ENCODE results near the gene RBM44.
"Not testable (repeated sequence)": the region's sequence is repeated elsewhere in the genome, so short reads cannot be mapped to it uniquely, and the experiment has no call there.

RBM44 gene

GRCh38 chr2:237818066-237818473 lies 19.5 kb downstream of the RBM44 start:
- H3K36me3 ChIP-seq (ENCODE audit: insufficient read depth, low read length): no peaks in the 10 kb centered on the region
- H3K79me2 ChIP-seq (ENCODE audit: control insufficient read depth, insufficient read depth, low read length, unreplicated experiment): no peaks in the 10 kb centered on the region
- H3K27ac ChIP-seq (ENCODE audit: low read depth, low read length): no peak overlapping the region; the same call in 1 of the 2 replicates
- H2AFZ ChIP-seq (ENCODE audit: low read length, unreplicated experiment): no peak overlapping the region
- 0 out of 2 replicates have a peak overlapping the region, but pooled peaks have one; percentile 3 for H3K4me3 ChIP-seq (ENCODE audit: low read depth, low read length)
- peaks cover 5% of the 10 kb centered on the region for H3K27me3 ChIP-seq (ENCODE audit: insufficient read depth, low read length)
- H3K4me1 ChIP-seq (ENCODE audit: control insufficient read depth, insufficient read depth, low read length, unreplicated experiment): peaks cover 10% of the 10 kb centered on the region

DNA sequence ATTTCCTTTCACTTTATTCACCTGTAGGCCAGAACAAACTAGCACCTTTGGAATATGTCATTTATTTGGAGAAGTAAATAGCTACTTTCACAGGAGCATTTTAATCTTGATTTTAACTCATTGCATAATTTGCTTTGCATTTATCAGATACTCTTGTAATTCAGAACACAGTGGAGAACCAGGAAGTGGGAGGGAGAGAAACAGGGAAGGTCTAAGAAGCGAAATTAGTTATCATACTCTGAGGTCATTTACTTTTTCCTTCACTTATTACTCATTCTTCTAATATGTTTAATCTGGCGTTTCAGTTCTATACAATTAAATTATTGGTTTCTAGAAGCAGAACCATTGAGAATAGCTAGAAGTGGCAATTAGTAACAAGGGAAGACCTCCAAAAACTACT lies 20.7 kb downstream of the RBM44 start:
- no peak overlapping the region for H3K4me3 ChIP-seq (ENCODE audit: low read depth, low read length)
- no peak overlapping the region for H3K27ac ChIP-seq (ENCODE audit: low read depth, low read length)
- peaks cover 10% of the 10 kb centered on the region for H3K4me1 ChIP-seq (ENCODE audit: control insufficient read depth, insufficient read depth, low read length, unreplicated experiment)
- no peaks in the 10 kb centered on the region for H3K27me3 ChIP-seq (ENCODE audit: insufficient read depth, low read length)
- H3K36me3 ChIP-seq (ENCODE audit: insufficient read depth, low read length): no peaks in the 10 kb centered on the region
- H3K79me2 ChIP-seq (ENCODE audit: control insufficient read depth, insufficient read depth, low read length, unreplicated experiment): no peaks in the 10 kb centered on the region
- no peak overlapping the region for H2AFZ ChIP-seq (ENCODE audit: low read length, unreplicated experiment)

DNA sequence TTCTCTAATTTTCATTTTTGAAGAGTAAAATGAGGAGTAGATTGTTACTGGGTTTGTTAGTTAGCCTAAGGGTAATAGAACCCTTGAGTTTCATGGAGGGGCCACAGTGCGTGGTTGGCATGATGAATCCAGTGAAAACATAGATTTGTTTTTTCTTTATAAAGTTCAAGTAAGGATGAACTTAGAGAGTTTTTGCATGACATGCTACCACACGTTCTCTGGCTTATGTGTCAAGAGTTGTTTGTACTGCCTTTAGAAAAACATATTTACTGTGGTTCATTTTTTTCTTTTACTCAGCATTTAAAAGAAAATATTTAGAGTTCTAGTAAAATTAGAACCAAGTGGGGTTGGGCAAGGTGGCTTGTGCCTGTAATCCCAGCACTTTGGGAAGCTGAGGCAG lies 21.8 kb downstream of the RBM44 start:
- H3K4me3 ChIP-seq (ENCODE audit: low read depth, low read length): no peak overlapping the region
- peaks cover 10% of the 10 kb centered on the region for H3K4me1 ChIP-seq (ENCODE audit: control insufficient read depth, insufficient read depth, low read length, unreplicated experiment)
- H3K36me3 ChIP-seq (ENCODE audit: insufficient read depth, low read length): no peaks in the 10 kb centered on the region
- no peaks in the 10 kb centered on the region for H3K79me2 ChIP-seq (ENCODE audit: control insufficient read depth, insufficient read depth, low read length, unreplicated experiment)
- no peak overlapping the region for H2AFZ ChIP-seq (ENCODE audit: low read length, unreplicated experiment)
- no peak overlapping the region for H3K27ac ChIP-seq (ENCODE audit: low read depth, low read length)
- H3K27me3 ChIP-seq (ENCODE audit: insufficient read depth, low read length): no peaks in the 10 kb centered on the region

DNA sequence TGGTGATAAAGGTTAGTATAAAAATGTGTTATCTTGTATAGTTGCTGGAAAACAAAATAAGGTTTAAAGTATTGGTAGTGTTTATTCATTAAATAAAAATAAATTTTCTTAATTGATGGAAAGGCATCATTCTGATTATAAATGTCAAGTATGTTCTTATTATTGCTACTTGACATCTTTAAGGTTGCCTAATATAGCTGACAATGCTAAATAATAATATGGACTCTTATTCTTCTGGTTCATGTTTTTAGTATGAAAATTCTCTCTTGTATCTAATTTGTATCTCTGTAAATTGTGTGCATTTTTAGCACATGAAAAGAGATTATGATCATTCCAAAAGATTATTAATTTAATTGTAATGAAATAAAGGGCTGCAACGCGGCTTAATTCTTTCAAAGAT lies 25.0 kb downstream of the RBM44 start:
- no peaks in the 10 kb centered on the region for H3K27me3 ChIP-seq (ENCODE audit: insufficient read depth, low read length)
- no peaks in the 10 kb centered on the region for H3K79me2 ChIP-seq (ENCODE audit: control insufficient read depth, insufficient read depth, low read length, unreplicated experiment)
- H3K27ac ChIP-seq (ENCODE audit: low read depth, low read length): no peak overlapping the region
- H2AFZ ChIP-seq (ENCODE audit: low read length, unreplicated experiment): no peak overlapping the region
- H3K4me1 ChIP-seq (ENCODE audit: control insufficient read depth, insufficient read depth, low read length, unreplicated experiment): no peaks in the 10 kb centered on the region
- no peaks in the 10 kb centered on the region for H3K36me3 ChIP-seq (ENCODE audit: insufficient read depth, low read length)
- H3K4me3 ChIP-seq (ENCODE audit: low read depth, low read length): no peak overlapping the region

GRCh38 chr2:237824085-237824484 lies 25.5 kb downstream of the RBM44 start:
- Histone ChIP-seq H3K27ac (ENCODE audit: low read depth, low read length) (no peak overlapping the region), H3K4me1 (ENCODE audit: control insufficient read depth, insufficient read depth, low read length, unreplicated experiment) (no peaks in the 10 kb centered on the region), H2AFZ (ENCODE audit: low read length, unreplicated experiment) (no peak overlapping the region), H3K4me3 (ENCODE audit: low read depth, low read length) (no peak overlapping the region), H3K36me3 (ENCODE audit: insufficient read depth, low read length) (no peaks in the 10 kb centered on the region), H3K79me2 (ENCODE audit: control insufficient read depth, insufficient read depth, low read length, unreplicated experiment) (no peaks in the 10 kb centered on the region), H3K27me3 (ENCODE audit: insufficient read depth, low read length) (no peaks in the 10 kb centered on the region)

GRCh38 chr2:237827421-237827987 lies 28.9 kb downstream of the RBM44 start:
- H3K4me3 ChIP-seq (ENCODE audit: low read depth, low read length): no peak overlapping the region
- H3K27ac ChIP-seq (ENCODE audit: low read depth, low read length): no peak overlapping the region
- H2AFZ ChIP-seq (ENCODE audit: low read length, unreplicated experiment): no peak overlapping the region
- H3K36me3 ChIP-seq (ENCODE audit: insufficient read depth, low read length): no peaks in the 10 kb centered on the region
- H3K4me1 ChIP-seq (ENCODE audit: control insufficient read depth, insufficient read depth, low read length, unreplicated experiment): no peaks in the 10 kb centered on the region
- H3K27me3 ChIP-seq (ENCODE audit: insufficient read depth, low read length): no peaks in the 10 kb centered on the region
- H3K79me2 ChIP-seq (ENCODE audit: control insufficient read depth, insufficient read depth, low read length, unreplicated experiment): no peaks in the 10 kb centered on the region

DNA sequence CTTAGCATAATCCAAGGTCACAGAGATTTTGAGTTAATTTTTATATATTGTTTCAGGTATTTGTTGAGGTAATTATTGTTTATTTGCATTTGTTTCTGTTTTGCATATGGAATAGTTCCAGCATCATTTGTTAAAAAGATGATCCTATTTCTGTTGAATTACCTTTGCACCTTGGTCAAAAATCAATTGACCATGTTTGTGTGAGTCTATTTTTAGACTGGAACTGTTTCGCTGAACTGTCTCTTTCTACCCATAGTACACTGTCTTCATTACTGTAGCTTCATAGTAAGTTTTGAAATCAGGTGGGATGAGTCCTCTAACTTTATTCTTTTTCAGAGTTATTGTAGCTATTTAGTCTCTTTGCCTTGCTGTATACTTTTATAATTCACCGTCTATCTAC lies 31.9 kb downstream of the RBM44 start:
- Histone ChIP-seq H3K27ac (ENCODE audit: low read depth, low read length) (no peak overlapping the region), H3K4me3 (ENCODE audit: low read depth, low read length) (no peak overlapping the region), H3K36me3 (ENCODE audit: insufficient read depth, low read length) (no peaks in the 10 kb centered on the region), H3K4me1 (ENCODE audit: control insufficient read depth, insufficient read depth, low read length, unreplicated experiment) (no peaks in the 10 kb centered on the region), H2AFZ (ENCODE audit: low read length, unreplicated experiment) (no peak overlapping the region), H3K27me3 (ENCODE audit: insufficient read depth, low read length) (no peaks in the 10 kb centered on the region), H3K79me2 (ENCODE audit: control insufficient read depth, insufficient read depth, low read length, unreplicated experiment) (no peaks in the 10 kb centered on the region)

DNA sequence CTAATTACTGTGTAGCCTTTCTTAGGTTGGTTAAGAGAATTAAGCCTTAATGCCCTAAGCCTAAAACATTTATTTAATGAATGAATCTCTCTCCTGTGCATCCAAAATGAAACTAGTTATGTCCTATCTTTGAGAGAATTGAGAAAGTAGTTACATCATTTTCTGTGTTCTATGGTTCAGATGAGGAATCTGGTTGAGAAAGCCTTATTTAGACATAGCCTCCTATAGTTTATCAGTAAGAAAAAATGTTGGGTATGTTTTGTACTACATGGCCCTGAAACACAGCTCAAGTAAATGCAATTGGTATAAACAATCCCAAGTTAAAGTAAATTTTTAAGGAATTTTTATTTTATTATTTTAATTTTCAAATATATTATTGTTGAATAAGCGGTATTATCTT lies 35.0 kb downstream of the RBM44 start:
- Histone ChIP-seq H2AFZ (ENCODE audit: low read length, unreplicated experiment) (no peak overlapping the region), H3K27me3 (ENCODE audit: insufficient read depth, low read length) (peaks cover 10% of the 10 kb centered on the region; the same call in 1 of the 2 replicates), H3K79me2 (ENCODE audit: control insufficient read depth, insufficient read depth, low read length, unreplicated experiment) (no peaks in the 10 kb centered on the region), H3K36me3 (ENCODE audit: insufficient read depth, low read length) (no peaks in the 10 kb centered on the region), H3K27ac (ENCODE audit: low read depth, low read length) (no peak overlapping the region), H3K4me3 (ENCODE audit: low read depth, low read length) (no peak overlapping the region), H3K4me1 (ENCODE audit: control insufficient read depth, insufficient read depth, low read length, unreplicated experiment) (no peaks in the 10 kb centered on the region)

GRCh38 chr2:237835372-237835771 lies 36.8 kb downstream of the RBM44 start:
- Histone ChIP-seq H3K4me3 (ENCODE audit: low read depth, low read length) (no peak overlapping the region), H3K36me3 (ENCODE audit: insufficient read depth, low read length) (no peaks in the 10 kb centered on the region), H3K79me2 (ENCODE audit: control insufficient read depth, insufficient read depth, low read length, unreplicated experiment) (no peaks in the 10 kb centered on the region)

DNA sequence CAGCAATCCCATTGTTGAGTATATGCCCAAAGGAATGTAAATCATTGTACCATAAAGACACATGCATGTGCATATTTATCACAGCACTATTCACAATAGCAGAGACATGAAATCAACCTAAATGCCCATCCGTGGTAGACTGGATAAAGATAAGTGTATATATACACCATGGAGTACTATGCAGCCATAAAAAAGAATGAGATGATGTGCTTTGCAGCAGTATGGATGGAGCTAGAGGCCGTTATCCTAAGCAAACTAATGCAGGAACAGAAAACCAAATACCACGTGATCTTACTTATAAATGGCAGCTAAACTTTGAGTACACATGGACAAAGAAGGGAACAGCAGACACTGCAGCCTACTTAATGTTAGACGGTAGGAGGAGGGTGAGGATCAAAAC lies 42.5 kb downstream of the RBM44 start:
- Histone ChIP-seq H3K36me3 (ENCODE audit: insufficient read depth, low read length) (no peaks in the 10 kb centered on the region), H3K4me3 (ENCODE audit: low read depth, low read length) (no peak overlapping the region), H3K27me3 (ENCODE audit: insufficient read depth, low read length) (peaks cover 38% of the 10 kb centered on the region; the same call in 1 of the 2 replicates), H2AFZ (ENCODE audit: low read length, unreplicated experiment) (no peak overlapping the region), H3K4me1 (ENCODE audit: control insufficient read depth, insufficient read depth, low read length, unreplicated experiment) (no peaks in the 10 kb centered on the region), H3K27ac (ENCODE audit: low read depth, low read length) (no peak overlapping the region), H3K79me2 (ENCODE audit: control insufficient read depth, insufficient read depth, low read length, unreplicated experiment) (no peaks in the 10 kb centered on the region)

More at GRCh38 chr2:237835372-237835771, 36.8 kb downstream of the RBM44 start:
- no peaks in the 10 kb centered on the region for H3K4me1 ChIP-seq (ENCODE audit: control insufficient read depth, insufficient read depth, low read length, unreplicated experiment)
- H3K27me3 ChIP-seq (ENCODE audit: insufficient read depth, low read length): peaks cover 18% of the 10 kb centered on the region; the same call in 1 of the 2 replicates
- no peak overlapping the region for H3K27ac ChIP-seq (ENCODE audit: low read depth, low read length)
- H2AFZ ChIP-seq (ENCODE audit: low read length, unreplicated experiment): no peak overlapping the region

DNA sequence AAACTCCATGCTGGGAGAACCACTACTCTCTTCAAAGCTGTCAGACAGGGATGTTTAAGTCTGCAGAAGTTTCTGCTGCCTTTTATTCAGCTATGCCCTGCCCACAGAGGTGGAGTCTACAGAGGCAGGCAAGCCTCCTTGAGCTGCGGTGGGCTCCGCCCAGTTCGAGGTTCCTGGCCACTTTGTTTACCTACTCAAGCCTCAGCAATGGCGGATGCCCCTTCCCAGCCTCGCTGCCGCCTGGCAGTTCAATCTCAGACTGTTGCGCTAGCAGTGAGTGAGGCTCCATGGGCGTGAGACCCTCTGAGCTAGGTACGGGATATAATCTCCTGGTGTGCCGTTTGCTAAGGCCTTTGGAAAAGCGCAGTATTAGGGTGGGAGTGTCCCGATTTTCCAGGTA lies 50.4 kb downstream of the RBM44 start:
- not testable (repeated sequence) for H3K36me3 ChIP-seq (ENCODE audit: insufficient read depth, low read length); H3K79me2 ChIP-seq (ENCODE audit: control insufficient read depth, insufficient read depth, low read length, unreplicated experiment); H3K27ac ChIP-seq (ENCODE audit: low read depth, low read length); H3K4me1 ChIP-seq (ENCODE audit: control insufficient read depth, insufficient read depth, low read length, unreplicated experiment); H3K4me3 ChIP-seq (ENCODE audit: low read depth, low read length); H2AFZ ChIP-seq (ENCODE audit: low read length, unreplicated experiment); H3K27me3 ChIP-seq (ENCODE audit: insufficient read depth, low read length)
